ENCODE measurements around the gene ATIC. TPM values are rescaled to one million over a fixed set of nuclear protein-coding genes. Genes with fewer than 3 reads are reported as not detected.

The ATIC gene
- total RNA-seq, 3 donors from 2014 or later, result 32.2 to 54.1 (median 33.0) TPM

- Histone ChIP-seq H3K9me3 (no peaks in the 10 kb centered on the region), H3K27me3 (no peaks in the 10 kb centered on the region), H3K4me1 (no peaks in the 10 kb centered on the region), H3K27ac (no peak overlapping the region), H3K4me3 (no peak overlapping the region), H3K36me3 (no peaks in the 10 kb centered on the region)
- TF ChIP-seq POLR2A (IDR thresholded peaks at IDR 0.05) (no peak), POLR2AphosphoS5 (IDR thresholded peaks at IDR 0.05) (no peak), CTCF (IDR thresholded peaks at IDR 0.05) (no peak)
- intact Hi-C loops (cut with DNase I; ENCODE audit: low total_unique reads), result no loop called here
- no peak for DNase-seq (ENCODE audit: low spot score in 2 of 2)
These were observed 51.2 kb downstream of the ATIC start for GRCh38 chr2:215363039-215363438.

GRCh38 chr2:215363461-215364156 lies 51.8 kb downstream of the ATIC start:
- Histone ChIP-seq H3K27ac (no peak overlapping the region), H3K36me3 (no peaks in the 10 kb centered on the region), H3K4me3 (no peak overlapping the region), H3K9me3 (no peaks in the 10 kb centered on the region), H3K4me1 (no peaks in the 10 kb centered on the region), H3K27me3 (no peaks in the 10 kb centered on the region)
- intact Hi-C loops (cut with DNase I; ENCODE audit: low total_unique reads), result no loop called here
- no peak for DNase-seq (ENCODE audit: low spot score in 2 of 2)
- TF ChIP-seq CTCF (IDR thresholded peaks at IDR 0.05) (no peak), POLR2AphosphoS5 (IDR thresholded peaks at IDR 0.05) (no peak), POLR2A (IDR thresholded peaks at IDR 0.05) (no peak)

DNA sequence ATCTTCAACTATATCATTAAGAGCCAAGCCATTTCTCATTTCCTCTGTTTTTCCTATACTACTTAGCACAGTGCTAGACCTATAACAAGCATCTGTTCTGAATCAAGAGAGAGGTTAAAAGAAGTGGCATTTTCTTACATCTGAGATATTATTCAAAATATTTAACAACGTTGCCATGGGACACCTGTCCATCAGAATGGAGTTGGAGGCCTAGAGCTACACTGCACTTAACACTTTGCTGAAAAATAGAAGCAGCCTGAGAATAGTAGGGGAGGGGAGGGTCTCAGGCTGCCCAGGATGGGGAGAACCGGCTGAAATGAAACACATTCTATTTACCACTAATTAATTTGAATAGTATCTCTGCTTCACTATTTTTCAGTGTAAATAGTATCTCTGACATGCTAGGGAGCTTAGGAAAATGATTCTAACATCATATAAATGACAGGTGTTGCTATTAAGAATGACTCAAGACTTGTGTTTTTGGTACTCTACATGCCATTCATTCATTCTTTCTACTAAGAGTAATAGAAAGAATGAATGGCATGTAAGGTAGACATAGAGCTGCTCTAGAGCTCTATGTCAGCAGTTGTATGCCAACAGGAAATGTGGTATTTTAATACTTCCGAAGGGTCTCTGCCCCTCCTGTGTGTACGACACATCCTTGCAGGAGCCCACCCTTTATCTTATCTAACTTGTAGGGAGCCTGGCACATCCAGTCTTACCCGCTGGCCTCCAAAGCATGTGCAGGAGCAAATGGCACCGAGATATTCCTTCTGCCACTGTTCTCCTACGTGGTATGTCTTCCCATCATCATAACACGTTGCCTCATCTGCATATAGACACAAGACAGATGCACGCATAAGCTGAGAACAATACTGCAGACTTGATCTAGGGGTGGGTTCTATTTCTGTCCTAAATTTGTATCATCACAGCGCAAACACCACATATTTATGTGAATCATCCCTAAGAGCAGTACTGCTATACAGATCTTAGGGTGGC lies 52.6 kb downstream of the ATIC start:
- Histone ChIP-seq H3K36me3 (no peaks in the 10 kb centered on the region), H3K27me3 (no peaks in the 10 kb centered on the region), H3K4me3 (no peak overlapping the region), H3K9me3 (no peaks in the 10 kb centered on the region), H3K4me1 (no peaks in the 10 kb centered on the region), H3K27ac (no peak overlapping the region)
- intact Hi-C loops (cut with DNase I; ENCODE audit: low total_unique reads), result no loop called here
- no peak for DNase-seq (ENCODE audit: low spot score in 2 of 2)
- TF ChIP-seq POLR2A (IDR thresholded peaks at IDR 0.05), result no peak
- no peak for TF ChIP-seq POLR2AphosphoS5 (IDR thresholded peaks at IDR 0.05)
- no peak for TF ChIP-seq CTCF (IDR thresholded peaks at IDR 0.05)

GRCh38 chr2:215365184-215365658 lies 53.4 kb downstream of the ATIC start:
- Histone ChIP-seq H3K9me3 (no peaks in the 10 kb centered on the region), H3K27me3 (no peaks in the 10 kb centered on the region), H3K36me3 (no peaks in the 10 kb centered on the region), H3K4me1 (no peaks in the 10 kb centered on the region), H3K4me3 (no peak overlapping the region), H3K27ac (no peak overlapping the region)
- TF ChIP-seq POLR2A (IDR thresholded peaks at IDR 0.05) (no peak), CTCF (IDR thresholded peaks at IDR 0.05) (no peak), POLR2AphosphoS5 (IDR thresholded peaks at IDR 0.05) (no peak)
- intact Hi-C loops (cut with DNase I; ENCODE audit: low total_unique reads), result no loop called here
- DNase-seq (ENCODE audit: low spot score in 2 of 2), result no peak

Measured in breast epithelium (tissue), 4 donors.